GM23338 (cell line): Measurements from ENCODE around the gene TSPAN19. TPM values are rescaled to one million over a fixed set of nuclear protein-coding genes. Genes with fewer than 3 reads are reported as not detected.

ENCODE experiments used
- ATAC-seq: fragments of 200-7000 bp; cut with Tn5 transposase; 3 replicates; pipeline ENCODE4 v1.9.1; 2020
- DNase-seq: peaks from one replicate; pipeline ENCODE4 v3.0.0-alpha.2; 2015; ENCODE audit warnings: low spot score
- H2AFZ ChIP-seq: fragments of 200-600 bp; sonication (generic); 2 replicates; pipeline ENCODE4 v1.8.0; 2016; ENCODE audit warnings: antibody characterized with exemption, mild to moderate bottlenecking, moderate library complexity
- H3F3A ChIP-seq: fragments of 200-600 bp; sonication (generic); replicated peaks from 2 replicates; pipeline ENCODE4 v1.8.0; 2017; ENCODE audit warnings: antibody characterized with exemption, mixed run types, low read depth
- H3K27ac ChIP-seq: fragments of 200-600 bp; sonication (generic); 2 replicates; pipeline ENCODE4 v1.6.1; 2016; ENCODE audit warnings: low read depth
- H3K27me3 ChIP-seq: fragments of 200-600 bp; sonication (generic); 2 replicates; pipeline ENCODE4 v1.8.0; 2016; ENCODE audit warnings: mild to moderate bottlenecking, mixed run types, moderate library complexity; ENCODE audit not compliant: insufficient read depth
- H3K36me3 ChIP-seq: fragments of 200-600 bp; sonication (generic); 2 replicates; pipeline ENCODE4 v1.8.0; 2016; ENCODE audit warnings: mild to moderate bottlenecking; ENCODE audit not compliant: insufficient read depth
- H3K4me1 ChIP-seq: fragments of 200-600 bp; sonication (generic); 2 replicates; pipeline ENCODE4 v1.8.0; 2016; ENCODE audit warnings: mild to moderate bottlenecking, moderate library complexity; ENCODE audit not compliant: insufficient read depth
- H3K4me2 ChIP-seq: fragments of 200-600 bp; sonication (generic); 2 replicates; pipeline ENCODE4 v1.7.1; 2017; ENCODE audit warnings: mixed run types
- H3K4me3 ChIP-seq: fragments of 200-600 bp; sonication (generic); 2 replicates; pipeline ENCODE4 v1.6.1; 2016; ENCODE audit warnings: mixed run types
- H3K79me2 ChIP-seq: fragments of 200-600 bp; sonication (generic); replicated peaks from 2 replicates; pipeline ENCODE4 v1.8.0; 2017; ENCODE audit warnings: mild to moderate bottlenecking; ENCODE audit not compliant: insufficient read depth
- H3K9me2 ChIP-seq: fragments of 200-600 bp; sonication (generic); 2 replicates; pipeline ENCODE4 v1.8.0; 2017; ENCODE audit not compliant: insufficient read depth
- H4K20me1 ChIP-seq: fragments of 200-600 bp; sonication (generic); replicated peaks from 2 replicates; pipeline ENCODE4 v1.8.0; 2017; ENCODE audit warnings: mild to moderate bottlenecking; ENCODE audit not compliant: insufficient read depth
- H3K27ac Mint-ChIP-seq: 2 replicates; pipeline ENCODE4 v1.8.0; 2020; ENCODE audit warnings: inconsistent platforms, mild to moderate bottlenecking, moderate library complexity, mixed read lengths
- H3K27me3 Mint-ChIP-seq: 3 replicates; pipeline ENCODE4 v1.8.0; 2022; ENCODE audit warnings: low read depth, mild to moderate bottlenecking, moderate library complexity, mixed read lengths, inconsistent platforms; ENCODE audit not compliant: insufficient read depth, poor library complexity
- H3K36me3 Mint-ChIP-seq: 3 replicates; pipeline ENCODE4 v1.8.0; 2021; ENCODE audit warnings: low read depth, mild to moderate bottlenecking, inconsistent platforms, moderate library complexity, mixed read lengths
- H3K4me1 Mint-ChIP-seq: 3 replicates; pipeline ENCODE4 v1.8.0; 2020; ENCODE audit warnings: mild to moderate bottlenecking, inconsistent platforms, mixed read lengths
- H3K4me3 Mint-ChIP-seq: 3 replicates; pipeline ENCODE4 v1.8.0; 2021; ENCODE audit warnings: moderate library complexity, mild to moderate bottlenecking, inconsistent platforms, mixed read lengths
- H3K9me3 Mint-ChIP-seq: 3 replicates; pipeline ENCODE4 v1.8.0; 2020; ENCODE audit warnings: moderate library complexity, mild to moderate bottlenecking, inconsistent platforms, mixed read lengths
- EZH2phosphoT487 ChIP-seq: fragments of 200-600 bp; sonication (generic); IDR thresholded peaks from one replicate; pipeline ENCODE4 v1.8.1; 2018; ENCODE audit warnings: antibody characterized with exemption; ENCODE audit not compliant: unreplicated experiment
- POLR2AphosphoS5 ChIP-seq: IDR thresholded peaks from 2 replicates; pipeline ENCODE4 v1.6.1; 2016; ENCODE audit warnings: antibody characterized with exemption, low read depth
- STAT1 ChIP-seq: IDR thresholded peaks from one replicate; pipeline ENCODE4 v1.6.1; 2016; ENCODE audit warnings: antibody characterized with exemption; ENCODE audit not compliant: unreplicated experiment
- ZNF114 ChIP-seq: fragments of 250-450 bp; sonication (Bioruptor Pico); IDR thresholded peaks from 2 replicates; pipeline ENCODE4 v1.5.0; 2020; ENCODE audit warnings: mild to moderate bottlenecking, moderate library complexity
- ZNF331 ChIP-seq: fragments of 250-450 bp; sonication (Bioruptor Pico); IDR thresholded peaks from 2 replicates; pipeline ENCODE4 v1.5.0; 2020; ENCODE audit warnings: low read depth, mild to moderate bottlenecking, moderate library complexity
- polyA plus RNA-seq: library from polyadenylated mRNA; unstranded; fragments of >200 nt; fragmentation: Nextera tagmentation; extraction: Ambion mirVana; gene quantifications from 2 replicates; pipeline ENCODE4 v1.2.1, GENCODE V29; 2016
- total RNA-seq: library from RNA; depleted of rRNA; stranded (reverse); fragments of >200 nt; shearing (Covaris generic); gene quantifications from 2 replicates; pipeline ENCODE4 v1.2.3, GENCODE V29; 2014
- TF ChIP-seq, protein P1 (sequence below), 2 experiments: fragments of 200-600 bp in 1 of 2; sonication (generic) in 1 of 2; conservative IDR thresholded peaks; 2 replicates each; pipeline versions ENCODE4 v1.5.1 to v1.6.1; 2016 to 2017; ENCODE audit warnings: antibody characterized with exemption in 2 of 2, low read depth in 2 of 2, mild to moderate bottlenecking in 2 of 2, moderate library complexity in 1 of 2
- TF ChIP-seq, protein P2 (sequence below): IDR thresholded peaks from one replicate; pipeline ENCODE4 v1.6.1; 2018; ENCODE audit warnings: antibody characterized with exemption; ENCODE audit not compliant: unreplicated experiment
- TF ChIP-seq, protein P3 (sequence below): fragments of 250-450 bp; sonication (Bioruptor Pico); IDR thresholded peaks from 2 replicates; pipeline ENCODE4 v1.5.0; 2020; ENCODE audit warnings: mild to moderate bottlenecking, moderate library complexity

Gene TSPAN19
- total and polyA plus RNA-seq, 2 experiments from 2014 or later, result 0.44 to 0.80 TPM

DNA sequence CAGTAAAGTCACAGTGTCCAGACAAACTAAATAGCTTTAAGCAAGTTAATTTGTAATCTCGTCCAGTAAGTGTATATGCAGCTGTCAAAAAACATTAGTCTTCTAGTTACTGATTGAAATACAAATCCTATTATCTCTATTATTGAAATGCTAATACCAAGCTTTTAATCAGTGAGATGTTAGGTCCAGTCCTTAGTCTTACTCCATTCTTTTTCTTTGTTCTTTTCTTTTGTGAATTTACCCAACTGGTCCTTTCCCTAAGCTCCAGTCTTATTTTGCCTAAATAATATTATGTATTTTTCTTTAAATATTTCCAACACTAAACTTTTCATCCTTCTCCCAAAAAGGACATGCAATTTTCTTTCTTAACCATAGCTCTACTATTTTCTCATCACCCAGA, 57.2 kb downstream of the TSPAN19 start (continued):
- TF ChIP-seq, protein P1, sequence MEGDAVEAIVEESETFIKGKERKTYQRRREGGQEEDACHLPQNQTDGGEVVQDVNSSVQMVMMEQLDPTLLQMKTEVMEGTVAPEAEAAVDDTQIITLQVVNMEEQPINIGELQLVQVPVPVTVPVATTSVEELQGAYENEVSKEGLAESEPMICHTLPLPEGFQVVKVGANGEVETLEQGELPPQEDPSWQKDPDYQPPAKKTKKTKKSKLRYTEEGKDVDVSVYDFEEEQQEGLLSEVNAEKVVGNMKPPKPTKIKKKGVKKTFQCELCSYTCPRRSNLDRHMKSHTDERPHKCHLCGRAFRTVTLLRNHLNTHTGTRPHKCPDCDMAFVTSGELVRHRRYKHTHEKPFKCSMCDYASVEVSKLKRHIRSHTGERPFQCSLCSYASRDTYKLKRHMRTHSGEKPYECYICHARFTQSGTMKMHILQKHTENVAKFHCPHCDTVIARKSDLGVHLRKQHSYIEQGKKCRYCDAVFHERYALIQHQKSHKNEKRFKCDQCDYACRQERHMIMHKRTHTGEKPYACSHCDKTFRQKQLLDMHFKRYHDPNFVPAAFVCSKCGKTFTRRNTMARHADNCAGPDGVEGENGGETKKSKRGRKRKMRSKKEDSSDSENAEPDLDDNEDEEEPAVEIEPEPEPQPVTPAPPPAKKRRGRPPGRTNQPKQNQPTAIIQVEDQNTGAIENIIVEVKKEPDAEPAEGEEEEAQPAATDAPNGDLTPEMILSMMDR (conservative IDR thresholded peaks at IDR 0.05; ENCODE audit: low read depth in 2 of 2), result no peak
- TF ChIP-seq STAT1, result no peak

DNA sequence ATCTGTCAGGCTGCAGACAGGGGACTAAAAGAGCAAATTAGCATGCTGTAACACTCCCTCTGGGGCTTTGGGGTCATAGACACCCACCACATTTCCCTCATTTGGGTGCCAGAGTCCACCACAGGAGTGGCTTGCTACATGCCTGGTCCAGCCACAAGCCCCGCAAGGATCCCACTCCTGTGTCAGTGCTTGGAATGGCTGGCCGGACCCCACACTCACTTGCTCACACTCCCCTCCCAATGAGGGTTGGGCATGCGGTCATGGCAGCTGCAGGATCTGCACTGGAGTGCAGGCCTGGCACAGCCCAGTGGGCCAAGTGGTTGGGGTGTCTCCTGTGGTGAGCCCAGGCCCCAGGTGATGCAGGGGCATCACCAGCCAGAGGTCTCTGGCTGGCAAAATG, 59.9 kb downstream of the TSPAN19 start:
- ATAC-seq (no peak), DNase-seq (no peak)
- Histone ChIP-seq H2AFZ (no peak overlapping the region), H3K9me2 (no peaks in the 10 kb centered on the region; the same call in 1 of the 2 replicates), H3K27ac (no peak overlapping the region), H4K20me1 (no peaks in the 10 kb centered on the region), H3K4me3 (no peak overlapping the region), H3K4me1 (no peaks in the 10 kb centered on the region), H3K27me3 (no peaks in the 10 kb centered on the region), H3K79me2 (no peaks in the 10 kb centered on the region), H3F3A (no peaks in the 10 kb centered on the region), H3K36me3 (no peaks in the 10 kb centered on the region), H3K4me2 (no peak overlapping the region)
- Mint-ChIP-seq H3K36me3 (peaks cover 5% of the 10 kb centered on the region; the same call in 1 of the 3 replicates), H3K4me1 (peaks cover 11% of the 10 kb centered on the region; the same call in 2 of the 3 replicates), H3K9me3 (peaks cover 5% of the 10 kb centered on the region; the same call in 1 of the 3 replicates), H3K4me3 (no peak overlapping the region), H3K27ac (no peak overlapping the region), H3K27me3 (peaks cover 2% of the 10 kb centered on the region)
- no peak for TF ChIP-seq EZH2phosphoT487
- TF ChIP-seq, protein P2, sequence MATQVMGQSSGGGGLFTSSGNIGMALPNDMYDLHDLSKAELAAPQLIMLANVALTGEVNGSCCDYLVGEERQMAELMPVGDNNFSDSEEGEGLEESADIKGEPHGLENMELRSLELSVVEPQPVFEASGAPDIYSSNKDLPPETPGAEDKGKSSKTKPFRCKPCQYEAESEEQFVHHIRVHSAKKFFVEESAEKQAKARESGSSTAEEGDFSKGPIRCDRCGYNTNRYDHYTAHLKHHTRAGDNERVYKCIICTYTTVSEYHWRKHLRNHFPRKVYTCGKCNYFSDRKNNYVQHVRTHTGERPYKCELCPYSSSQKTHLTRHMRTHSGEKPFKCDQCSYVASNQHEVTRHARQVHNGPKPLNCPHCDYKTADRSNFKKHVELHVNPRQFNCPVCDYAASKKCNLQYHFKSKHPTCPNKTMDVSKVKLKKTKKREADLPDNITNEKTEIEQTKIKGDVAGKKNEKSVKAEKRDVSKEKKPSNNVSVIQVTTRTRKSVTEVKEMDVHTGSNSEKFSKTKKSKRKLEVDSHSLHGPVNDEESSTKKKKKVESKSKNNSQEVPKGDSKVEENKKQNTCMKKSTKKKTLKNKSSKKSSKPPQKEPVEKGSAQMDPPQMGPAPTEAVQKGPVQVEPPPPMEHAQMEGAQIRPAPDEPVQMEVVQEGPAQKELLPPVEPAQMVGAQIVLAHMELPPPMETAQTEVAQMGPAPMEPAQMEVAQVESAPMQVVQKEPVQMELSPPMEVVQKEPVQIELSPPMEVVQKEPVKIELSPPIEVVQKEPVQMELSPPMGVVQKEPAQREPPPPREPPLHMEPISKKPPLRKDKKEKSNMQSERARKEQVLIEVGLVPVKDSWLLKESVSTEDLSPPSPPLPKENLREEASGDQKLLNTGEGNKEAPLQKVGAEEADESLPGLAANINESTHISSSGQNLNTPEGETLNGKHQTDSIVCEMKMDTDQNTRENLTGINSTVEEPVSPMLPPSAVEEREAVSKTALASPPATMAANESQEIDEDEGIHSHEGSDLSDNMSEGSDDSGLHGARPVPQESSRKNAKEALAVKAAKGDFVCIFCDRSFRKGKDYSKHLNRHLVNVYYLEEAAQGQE, result no peak
- TF ChIP-seq, protein P3, sequence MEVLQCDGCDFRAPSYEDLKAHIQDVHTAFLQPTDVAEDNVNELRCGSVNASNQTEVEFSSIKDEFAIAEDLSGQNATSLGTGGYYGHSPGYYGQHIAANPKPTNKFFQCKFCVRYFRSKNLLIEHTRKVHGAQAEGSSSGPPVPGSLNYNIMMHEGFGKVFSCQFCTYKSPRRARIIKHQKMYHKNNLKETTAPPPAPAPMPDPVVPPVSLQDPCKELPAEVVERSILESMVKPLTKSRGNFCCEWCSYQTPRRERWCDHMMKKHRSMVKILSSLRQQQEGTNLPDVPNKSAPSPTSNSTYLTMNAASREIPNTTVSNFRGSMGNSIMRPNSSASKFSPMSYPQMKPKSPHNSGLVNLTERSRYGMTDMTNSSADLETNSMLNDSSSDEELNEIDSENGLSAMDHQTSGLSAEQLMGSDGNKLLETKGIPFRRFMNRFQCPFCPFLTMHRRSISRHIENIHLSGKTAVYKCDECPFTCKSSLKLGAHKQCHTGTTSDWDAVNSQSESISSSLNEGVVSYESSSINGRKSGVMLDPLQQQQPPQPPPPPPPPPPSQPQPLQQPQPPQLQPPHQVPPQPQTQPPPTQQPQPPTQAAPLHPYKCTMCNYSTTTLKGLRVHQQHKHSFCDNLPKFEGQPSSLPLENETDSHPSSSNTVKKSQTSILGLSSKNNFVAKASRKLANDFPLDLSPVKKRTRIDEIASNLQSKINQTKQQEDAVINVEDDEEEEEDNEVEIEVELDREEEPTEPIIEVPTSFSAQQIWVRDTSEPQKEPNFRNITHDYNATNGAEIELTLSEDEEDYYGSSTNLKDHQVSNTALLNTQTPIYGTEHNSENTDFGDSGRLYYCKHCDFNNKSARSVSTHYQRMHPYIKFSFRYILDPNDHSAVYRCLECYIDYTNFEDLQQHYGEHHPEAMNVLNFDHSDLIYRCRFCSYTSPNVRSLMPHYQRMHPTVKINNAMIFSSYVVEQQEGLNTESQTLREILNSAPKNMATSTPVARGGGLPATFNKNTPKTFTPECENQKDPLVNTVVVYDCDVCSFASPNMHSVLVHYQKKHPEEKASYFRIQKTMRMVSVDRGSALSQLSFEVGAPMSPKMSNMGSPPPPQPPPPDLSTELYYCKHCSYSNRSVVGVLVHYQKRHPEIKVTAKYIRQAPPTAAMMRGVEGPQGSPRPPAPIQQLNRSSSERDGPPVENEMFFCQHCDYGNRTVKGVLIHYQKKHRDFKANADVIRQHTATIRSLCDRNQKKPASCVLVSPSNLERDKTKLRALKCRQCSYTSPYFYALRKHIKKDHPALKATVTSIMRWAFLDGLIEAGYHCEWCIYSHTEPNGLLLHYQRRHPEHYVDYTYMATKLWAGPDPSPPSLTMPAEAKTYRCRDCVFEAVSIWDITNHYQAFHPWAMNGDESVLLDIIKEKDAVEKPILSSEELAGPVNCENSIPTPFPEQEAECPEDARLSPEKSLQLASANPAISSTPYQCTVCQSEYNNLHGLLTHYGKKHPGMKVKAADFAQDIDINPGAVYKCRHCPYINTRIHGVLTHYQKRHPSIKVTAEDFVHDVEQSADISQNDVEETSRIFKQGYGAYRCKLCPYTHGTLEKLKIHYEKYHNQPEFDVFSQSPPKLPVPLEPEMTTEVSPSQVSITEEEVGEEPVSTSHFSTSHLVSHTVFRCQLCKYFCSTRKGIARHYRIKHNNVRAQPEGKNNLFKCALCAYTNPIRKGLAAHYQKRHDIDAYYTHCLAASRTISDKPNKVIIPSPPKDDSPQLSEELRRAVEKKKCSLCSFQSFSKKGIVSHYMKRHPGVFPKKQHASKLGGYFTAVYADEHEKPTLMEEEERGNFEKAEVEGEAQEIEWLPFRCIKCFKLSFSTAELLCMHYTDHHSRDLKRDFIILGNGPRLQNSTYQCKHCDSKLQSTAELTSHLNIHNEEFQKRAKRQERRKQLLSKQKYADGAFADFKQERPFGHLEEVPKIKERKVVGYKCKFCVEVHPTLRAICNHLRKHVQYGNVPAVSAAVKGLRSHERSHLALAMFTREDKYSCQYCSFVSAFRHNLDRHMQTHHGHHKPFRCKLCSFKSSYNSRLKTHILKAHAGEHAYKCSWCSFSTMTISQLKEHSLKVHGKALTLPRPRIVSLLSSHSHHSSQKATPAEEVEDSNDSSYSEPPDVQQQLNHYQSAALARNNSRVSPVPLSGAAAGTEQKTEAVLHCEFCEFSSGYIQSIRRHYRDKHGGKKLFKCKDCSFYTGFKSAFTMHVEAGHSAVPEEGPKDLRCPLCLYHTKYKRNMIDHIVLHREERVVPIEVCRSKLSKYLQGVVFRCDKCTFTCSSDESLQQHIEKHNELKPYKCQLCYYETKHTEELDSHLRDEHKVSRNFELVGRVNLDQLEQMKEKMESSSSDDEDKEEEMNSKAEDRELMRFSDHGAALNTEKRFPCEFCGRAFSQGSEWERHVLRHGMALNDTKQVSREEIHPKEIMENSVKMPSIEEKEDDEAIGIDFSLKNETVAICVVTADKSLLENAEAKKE (CRISPR knock-in tag), result no peak
- no peak for TF ChIP-seq STAT1
- no peak for TF ChIP-seq ZNF114
- no peak for TF ChIP-seq POLR2AphosphoS5
- no peak for TF ChIP-seq ZNF331 (CRISPR knock-in tag)
